ENCODE measurements around the gene DPF1.
A peak's percentile ranks its signal among the peaks of the same experiment; 100 is the strongest.

The DPF1 gene

GRCh38 chr19:38224014-38224862 lies at the start of gene DPF1:
TSS of gene DPF1 (minus strand) at chr19:38224222. CDS start at chr19:38224142, 80 bp downstream.
- H3K4me3 Mint-ChIP-seq = peak within 1 kb of the TSS; percentile 82
- H3K27ac Mint-ChIP-seq = peak within 1 kb of the TSS; percentile 85

GRCh38 chr19:38273499-38273898 lies 49.5 kb upstream of the DPF1 start:
- DNase-seq (no peak), ATAC-seq (replicated peaks) (no peak)
- Mint-ChIP-seq H3K4me3 (no peak overlapping the region), H3K4me1 (peaks cover 28 to 74% of the 10 kb centered on the region in 2 donors), H3K27me3 (no peaks in the 10 kb centered on the region), H3K36me3 (peaks cover 33 to 60% of the 10 kb centered on the region in 2 donors), H3K9me3 (no peaks in the 10 kb centered on the region), H3K27ac (peak overlapping the region; percentile 65)

More at GRCh38 chr19:38224014-38224862, at the start of gene DPF1:
- H3K9me3 Mint-ChIP-seq = no peaks in the 10 kb centered on the region
- DNase-seq (peak; percentile 77), ATAC-seq (replicated peaks) (peak; percentile 88 to 92)
- peaks cover 68 to 80% of the 10 kb centered on the region in 2 donors for H3K27me3 Mint-ChIP-seq
- peaks cover 31 to 49% of the 10 kb centered on the region in 2 donors for H3K4me1 Mint-ChIP-seq
- peaks cover 1 to 7% of the 10 kb centered on the region in 2 donors for H3K36me3 Mint-ChIP-seq

GRCh38 chr19:38270587-38271167 lies 46.7 kb upstream of the DPF1 start:
- DNase-seq (no peak), ATAC-seq (replicated peaks) (no peak)

GRCh38 chr19:38268539-38268938 lies 44.5 kb upstream of the DPF1 start:
- no peak for DNase-seq
- H3K27ac Mint-ChIP-seq = peak overlapping the region; percentile 67
- no peaks in the 10 kb centered on the region for H3K27me3 Mint-ChIP-seq
- peaks cover 56 to 72% of the 10 kb centered on the region in 2 donors for H3K36me3 Mint-ChIP-seq
- ATAC-seq (replicated peaks) = no peak
- H3K4me3 Mint-ChIP-seq = peak overlapping the region; percentile 93 to 95
- H3K4me1 Mint-ChIP-seq = peaks cover 55 to 84% of the 10 kb centered on the region in 2 donors
- no peaks in the 10 kb centered on the region for H3K9me3 Mint-ChIP-seq

More at GRCh38 chr19:38270587-38271167, 46.7 kb upstream of the DPF1 start:
- Mint-ChIP-seq H3K27ac (no peak overlapping the region), H3K4me3 (no peak overlapping the region), H3K9me3 (no peaks in the 10 kb centered on the region), H3K27me3 (no peaks in the 10 kb centered on the region), H3K4me1 (peaks cover 47 to 88% of the 10 kb centered on the region in 2 donors), H3K36me3 (peaks cover 51 to 70% of the 10 kb centered on the region in 2 donors)

- Mint-ChIP-seq H3K4me3 (peak overlapping the region; percentile 93 to 95), H3K27ac (peak overlapping the region; percentile 68), H3K9me3 (no peaks in the 10 kb centered on the region), H3K4me1 (peaks cover 56 to 85% of the 10 kb centered on the region in 2 donors), H3K27me3 (no peaks in the 10 kb centered on the region), H3K36me3 (peaks cover 57 to 72% of the 10 kb centered on the region in 2 donors)
- ATAC-seq (replicated peaks) (no peak), DNase-seq (no peak)
These were observed 43.9 kb upstream of the DPF1 start for GRCh38 chr19:38267761-38268483.

- Mint-ChIP-seq H3K27ac (peak overlapping the region; percentile 76), H3K36me3 (peaks cover 52 to 70% of the 10 kb centered on the region in 2 donors), H3K9me3 (no peaks in the 10 kb centered on the region), H3K4me3 (peak overlapping the region; percentile 93 to 95), H3K4me1 (peaks cover 54 to 83% of the 10 kb centered on the region in 2 donors), H3K27me3 (no peaks in the 10 kb centered on the region)
- DNase-seq (no peak), ATAC-seq (replicated peaks) (no peak)
These were observed 43.1 kb upstream of the DPF1 start for GRCh38 chr19:38266981-38267597.

- DNase-seq = no peak
- H3K27ac Mint-ChIP-seq = peak overlapping the region; percentile 96
- no peak for ATAC-seq (replicated peaks)
- H3K27me3 Mint-ChIP-seq = no peaks in the 10 kb centered on the region
- no peaks in the 10 kb centered on the region for H3K9me3 Mint-ChIP-seq
- peaks cover 51 to 72% of the 10 kb centered on the region in 2 donors for H3K4me1 Mint-ChIP-seq
- H3K4me3 Mint-ChIP-seq = peak overlapping the region; percentile 93 to 95
- peaks cover 51 to 64% of the 10 kb centered on the region in 2 donors for H3K36me3 Mint-ChIP-seq
These were observed 42.0 kb upstream of the DPF1 start for GRCh38 chr19:38265921-38266429.

DNA sequence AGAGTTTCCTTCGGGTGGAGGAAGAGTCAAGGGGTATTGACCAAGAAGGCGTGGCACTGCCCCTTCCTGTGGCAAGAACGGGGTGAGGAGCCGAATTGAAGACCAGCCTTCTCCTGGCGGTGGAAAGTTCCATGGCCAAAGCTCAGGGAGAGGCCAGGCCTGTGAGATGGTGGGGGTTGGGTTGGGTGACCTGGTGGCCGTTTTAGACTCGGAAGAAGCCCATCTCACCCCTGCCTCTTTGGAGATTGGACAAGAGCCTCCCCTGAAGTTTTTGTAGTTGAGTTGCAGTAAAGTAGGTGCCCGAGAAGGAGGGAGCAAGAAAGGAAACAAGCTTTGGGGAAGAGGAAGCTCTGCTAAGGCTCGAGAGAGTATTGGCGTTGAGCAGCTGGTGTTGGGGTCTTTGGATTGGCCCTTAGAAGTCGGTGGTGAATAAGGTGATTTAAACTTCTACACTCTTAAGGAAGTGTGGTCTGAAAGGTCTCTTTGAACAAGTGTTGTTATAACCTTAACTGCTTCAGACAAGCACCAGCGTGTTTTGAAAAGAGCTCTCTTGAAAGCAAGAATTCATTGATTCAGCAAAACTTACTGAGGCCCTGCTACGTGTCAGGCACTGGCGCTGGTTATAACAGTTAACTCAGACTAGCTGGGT lies 41.3 kb upstream of the DPF1 start:
- H3K27me3 Mint-ChIP-seq = no peaks in the 10 kb centered on the region
- H3K27ac Mint-ChIP-seq = peak overlapping the region; percentile 96
- DNase-seq = no peak
- peak overlapping the region; percentile 93 to 95 for H3K4me3 Mint-ChIP-seq
- no peak for ATAC-seq (replicated peaks)
- peaks cover 46 to 58% of the 10 kb centered on the region in 2 donors for H3K36me3 Mint-ChIP-seq
- H3K4me1 Mint-ChIP-seq = peaks cover 46 to 66% of the 10 kb centered on the region in 2 donors
- no peaks in the 10 kb centered on the region for H3K9me3 Mint-ChIP-seq

- DNase-seq = no peak
- peaks cover 41 to 59% of the 10 kb centered on the region in 2 donors for H3K4me1 Mint-ChIP-seq
These were observed 40.6 kb upstream of the DPF1 start, which contains the start of gene SPINT2 for GRCh38 chr19:38264486-38265212. TSS of gene SPINT2 (plus strand) at chr19:38264573. CDS start at chr19:38264893, 320 bp downstream.

GRCh38 chr19:38263689-38264485 lies 39.9 kb upstream of the DPF1 start:
- ATAC-seq (replicated peaks) (peak; percentile 83 to 84), DNase-seq (peak; percentile 93)
- H3K4me3 Mint-ChIP-seq = peak overlapping the region; percentile 93 to 95
- H3K27me3 Mint-ChIP-seq = no peaks in the 10 kb centered on the region
- peaks cover 38 to 52% of the 10 kb centered on the region in 2 donors for H3K36me3 Mint-ChIP-seq
- H3K27ac Mint-ChIP-seq = peak overlapping the region; percentile 99
- peaks cover 44 to 58% of the 10 kb centered on the region in 2 donors for H3K4me1 Mint-ChIP-seq
- H3K9me3 Mint-ChIP-seq = no peaks in the 10 kb centered on the region

More at GRCh38 chr19:38264486-38265212, 40.6 kb upstream of the DPF1 start, which contains the start of gene SPINT2:
- peak; percentile 45 to 47 for ATAC-seq (replicated peaks)
- Mint-ChIP-seq H3K27me3 (no peaks in the 10 kb centered on the region), H3K36me3 (peaks cover 39 to 51% of the 10 kb centered on the region in 2 donors), H3K9me3 (no peaks in the 10 kb centered on the region), H3K4me3 (peak within 1 kb of the TSS; percentile 93 to 95), H3K27ac (peak within 1 kb of the TSS; percentile 99)

DNA sequence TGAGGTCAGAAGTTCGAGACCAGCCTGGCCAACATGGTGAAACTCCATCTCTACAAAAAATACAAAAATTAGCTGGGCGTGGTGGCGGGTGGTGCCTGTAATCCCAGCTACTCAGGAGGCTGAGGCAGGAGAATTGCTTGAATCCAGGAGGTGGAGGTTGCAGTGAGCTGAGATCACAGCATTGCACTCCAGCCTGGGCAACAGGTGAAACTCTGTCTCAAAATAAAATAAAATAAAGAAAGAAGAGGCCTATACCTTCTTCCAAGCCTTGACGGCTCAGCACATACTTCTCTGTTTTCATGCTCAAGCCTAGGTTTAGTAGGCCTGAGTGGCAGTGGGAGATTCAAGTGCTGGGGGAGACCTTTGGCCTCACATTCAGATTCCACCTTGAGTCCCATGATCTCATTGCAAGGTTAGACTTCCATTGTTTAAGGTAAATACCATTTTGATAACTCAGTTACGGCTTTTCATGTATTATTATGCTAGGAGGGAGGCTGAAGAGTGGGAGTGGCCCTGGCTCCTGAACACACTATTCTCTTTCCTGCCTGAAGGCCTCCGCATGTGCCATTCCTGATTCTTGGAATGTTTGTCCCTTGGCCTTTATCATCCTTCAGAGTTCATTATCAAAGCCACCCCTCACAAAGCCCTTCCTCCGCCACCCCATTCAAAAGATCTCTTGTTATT lies 38.7 kb upstream of the DPF1 start:
- peak overlapping the region; percentile 47 to 69 for H3K4me3 Mint-ChIP-seq
- peak overlapping the region; percentile 99 for H3K27ac Mint-ChIP-seq
- peaks cover 29 to 44% of the 10 kb centered on the region in 2 donors for H3K36me3 Mint-ChIP-seq
- peaks cover 41 to 53% of the 10 kb centered on the region in 2 donors for H3K4me1 Mint-ChIP-seq
- no peaks in the 10 kb centered on the region for H3K27me3 Mint-ChIP-seq
- DNase-seq = no peak
- ATAC-seq (replicated peaks) = no peak
- H3K9me3 Mint-ChIP-seq = no peaks in the 10 kb centered on the region
